Measurements from ENCODE around the gene PNPLA3.

The PNPLA3 gene

DNA sequence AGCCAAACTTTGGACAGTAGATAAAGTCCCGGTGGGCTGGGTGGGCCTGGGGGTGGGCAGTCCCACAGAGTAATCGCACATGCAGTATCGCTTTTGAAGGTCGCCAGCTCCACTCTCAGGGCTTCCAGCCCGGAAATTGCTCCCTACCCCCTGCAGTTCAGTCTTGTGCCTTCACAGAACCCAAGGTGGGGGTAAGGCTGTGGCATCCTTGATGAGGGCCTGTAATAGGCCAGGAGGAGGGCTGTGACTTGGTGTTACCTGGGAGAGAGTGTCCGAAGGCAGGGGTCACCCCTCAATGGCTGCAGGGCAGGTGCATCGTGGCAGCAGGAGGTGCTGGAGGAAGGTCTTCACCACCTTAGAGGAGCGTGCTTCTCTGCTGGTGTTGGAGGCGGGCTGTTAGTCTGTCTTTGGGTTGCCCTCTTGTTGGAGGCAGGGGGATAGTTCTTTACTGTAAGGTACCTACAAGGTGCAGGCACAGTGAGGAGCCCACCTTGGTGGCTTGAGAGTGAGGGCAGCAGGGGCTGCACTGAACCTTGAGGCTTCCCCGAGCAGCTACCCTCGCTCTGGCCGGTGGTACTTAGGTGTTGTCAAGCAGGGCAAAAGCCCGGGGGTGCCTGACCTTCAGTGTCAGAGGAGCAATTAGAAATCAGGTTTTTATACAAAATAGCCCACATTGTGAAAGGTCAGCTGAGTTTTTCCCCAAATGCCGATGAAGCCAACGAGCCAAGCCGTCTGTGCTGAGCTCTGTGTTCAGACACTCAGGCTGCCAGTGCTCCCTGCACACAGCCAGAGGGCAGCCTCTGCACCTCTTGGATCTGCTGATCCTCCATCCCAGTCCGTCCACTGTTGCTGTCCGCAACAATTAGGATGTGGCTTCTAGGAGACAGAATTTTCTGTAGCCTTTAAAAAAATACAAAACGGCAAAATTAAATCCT is 53.5 kb downstream of the PNPLA3 start:
- TF ChIP-seq, protein P1, sequence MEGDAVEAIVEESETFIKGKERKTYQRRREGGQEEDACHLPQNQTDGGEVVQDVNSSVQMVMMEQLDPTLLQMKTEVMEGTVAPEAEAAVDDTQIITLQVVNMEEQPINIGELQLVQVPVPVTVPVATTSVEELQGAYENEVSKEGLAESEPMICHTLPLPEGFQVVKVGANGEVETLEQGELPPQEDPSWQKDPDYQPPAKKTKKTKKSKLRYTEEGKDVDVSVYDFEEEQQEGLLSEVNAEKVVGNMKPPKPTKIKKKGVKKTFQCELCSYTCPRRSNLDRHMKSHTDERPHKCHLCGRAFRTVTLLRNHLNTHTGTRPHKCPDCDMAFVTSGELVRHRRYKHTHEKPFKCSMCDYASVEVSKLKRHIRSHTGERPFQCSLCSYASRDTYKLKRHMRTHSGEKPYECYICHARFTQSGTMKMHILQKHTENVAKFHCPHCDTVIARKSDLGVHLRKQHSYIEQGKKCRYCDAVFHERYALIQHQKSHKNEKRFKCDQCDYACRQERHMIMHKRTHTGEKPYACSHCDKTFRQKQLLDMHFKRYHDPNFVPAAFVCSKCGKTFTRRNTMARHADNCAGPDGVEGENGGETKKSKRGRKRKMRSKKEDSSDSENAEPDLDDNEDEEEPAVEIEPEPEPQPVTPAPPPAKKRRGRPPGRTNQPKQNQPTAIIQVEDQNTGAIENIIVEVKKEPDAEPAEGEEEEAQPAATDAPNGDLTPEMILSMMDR (conservative IDR thresholded peaks at IDR 0.05), result no peak
- TF ChIP-seq ZFX (IDR thresholded peaks at IDR 0.05), result no peak
- no peak overlapping the region for H3K27ac ChIP-seq

DNA sequence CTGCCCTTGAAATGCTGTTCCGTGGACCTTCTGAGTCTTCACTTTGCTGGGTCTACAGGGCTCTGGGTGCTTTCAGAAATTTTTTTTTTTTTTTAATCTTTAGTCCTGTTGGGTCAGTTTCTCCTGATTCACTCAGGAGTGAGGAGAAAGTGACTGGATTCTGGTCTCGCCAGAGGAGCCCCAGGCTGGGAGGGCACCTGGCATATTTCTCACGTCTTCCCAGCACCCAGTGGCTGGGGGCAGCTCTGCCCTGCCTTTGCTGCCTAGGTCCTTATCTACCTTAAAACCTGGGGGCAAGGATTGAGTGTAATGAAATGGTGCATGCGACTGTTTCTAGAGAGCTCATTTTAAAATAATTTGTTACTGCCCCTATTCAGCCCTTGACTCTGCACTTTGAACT is 55.0 kb downstream of the PNPLA3 start:
- TF ChIP-seq ZFX (IDR thresholded peaks at IDR 0.05), result no peak
- TF ChIP-seq, protein P1 (conservative IDR thresholded peaks at IDR 0.05), result no peak
- H3K27ac ChIP-seq, result no peak overlapping the region

DNA sequence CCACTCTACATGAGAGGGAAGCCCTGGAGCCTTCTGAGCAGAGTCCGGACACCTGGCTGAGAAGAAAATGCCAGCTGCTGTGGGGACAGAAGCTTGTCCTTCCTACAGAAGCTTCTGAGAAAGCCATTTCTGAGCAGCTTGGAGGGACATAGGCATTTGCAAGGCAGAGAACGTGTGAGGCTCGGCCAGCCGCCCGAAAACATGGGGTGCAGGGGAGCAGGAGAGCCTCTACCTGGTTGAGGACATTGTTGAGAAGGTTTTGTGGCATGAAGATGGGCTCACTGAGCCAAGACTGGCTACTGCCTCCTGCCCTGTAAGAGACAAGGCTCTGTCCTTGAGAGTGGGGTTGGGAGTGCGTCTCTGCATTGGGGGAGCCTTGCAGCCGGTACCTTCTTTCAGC is 57.0 kb downstream of the PNPLA3 start:
- no peak overlapping the region for H3K27ac ChIP-seq
- TF ChIP-seq, protein P1 (conservative IDR thresholded peaks at IDR 0.05), result no peak
- no peak for TF ChIP-seq ZFX (IDR thresholded peaks at IDR 0.05)

DNA sequence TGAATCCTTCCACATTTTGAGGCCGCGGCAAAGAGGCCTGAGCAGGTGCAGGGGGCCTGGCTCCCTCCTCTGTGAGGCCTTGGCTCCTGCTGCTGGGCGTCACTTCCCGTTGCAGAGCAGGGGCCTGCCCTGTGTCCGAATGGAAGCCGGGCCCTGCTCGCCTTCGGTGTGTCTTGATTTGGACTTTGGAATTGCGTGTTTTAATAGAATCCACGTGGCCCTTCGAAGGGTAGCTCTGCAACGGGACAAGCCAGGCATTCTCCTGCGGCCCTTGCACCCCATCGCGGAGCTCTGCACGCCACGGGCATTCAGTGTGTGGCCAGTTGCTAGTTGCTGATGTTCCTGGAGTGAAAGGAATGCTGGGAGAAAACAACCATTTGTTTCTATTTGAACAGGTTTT is 57.4 kb downstream of the PNPLA3 start:
- no peak for TF ChIP-seq ZFX (IDR thresholded peaks at IDR 0.05)
- TF ChIP-seq, protein P1 (conservative IDR thresholded peaks at IDR 0.05), result no peak
- H3K27ac ChIP-seq, result no peak overlapping the region

DNA sequence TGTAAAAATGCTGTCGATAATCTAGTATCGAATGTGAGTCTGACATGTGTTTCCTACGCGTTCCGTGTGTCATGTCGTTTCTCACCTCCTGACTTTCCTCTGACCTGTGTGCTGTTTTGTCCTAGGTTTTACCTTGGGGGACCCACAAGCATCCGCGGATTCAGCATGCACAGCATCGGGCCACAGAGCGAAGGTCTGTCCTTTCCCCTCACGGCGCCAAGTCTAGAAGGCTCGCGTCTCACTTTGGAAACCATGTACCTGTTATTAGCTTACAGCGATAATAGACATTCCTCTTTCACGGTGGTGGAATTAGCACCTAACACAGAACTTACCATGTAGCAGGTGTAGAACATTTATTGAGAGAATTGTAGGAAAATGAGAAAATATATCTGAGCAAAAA is 60.2 kb downstream of the PNPLA3 start:
- TF ChIP-seq, protein P1 (conservative IDR thresholded peaks at IDR 0.05), result no peak
- no peak for TF ChIP-seq ZFX (IDR thresholded peaks at IDR 0.05)

DNA sequence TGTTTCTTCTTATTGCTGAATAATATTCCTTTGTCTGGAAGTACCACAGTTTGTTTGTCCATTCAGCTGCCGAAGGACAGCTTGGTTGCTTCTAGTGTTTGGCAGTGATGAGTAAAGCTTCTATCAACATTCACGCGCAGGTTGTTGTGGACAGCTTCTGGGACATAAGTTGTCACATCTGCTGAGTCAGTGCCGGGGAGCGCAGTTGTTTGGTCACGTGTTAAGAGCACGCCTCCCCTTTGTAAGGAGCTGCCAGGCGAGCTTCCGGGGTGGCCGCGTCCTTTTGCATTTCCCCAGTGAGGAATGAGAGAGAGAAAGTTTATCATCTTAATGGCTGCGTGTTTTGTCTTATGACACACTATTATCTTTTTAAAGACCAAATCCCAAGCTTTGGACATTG is 61.9 kb downstream of the PNPLA3 start:
- no peak overlapping the region for H3K27ac ChIP-seq
- TF ChIP-seq, protein P1 (conservative IDR thresholded peaks at IDR 0.05), result no peak
- no peak for TF ChIP-seq ZFX (IDR thresholded peaks at IDR 0.05)

More for the DNA sequence above, 60.2 kb downstream of the PNPLA3 start:
- H3K27ac ChIP-seq, result no peak overlapping the region

DNA sequence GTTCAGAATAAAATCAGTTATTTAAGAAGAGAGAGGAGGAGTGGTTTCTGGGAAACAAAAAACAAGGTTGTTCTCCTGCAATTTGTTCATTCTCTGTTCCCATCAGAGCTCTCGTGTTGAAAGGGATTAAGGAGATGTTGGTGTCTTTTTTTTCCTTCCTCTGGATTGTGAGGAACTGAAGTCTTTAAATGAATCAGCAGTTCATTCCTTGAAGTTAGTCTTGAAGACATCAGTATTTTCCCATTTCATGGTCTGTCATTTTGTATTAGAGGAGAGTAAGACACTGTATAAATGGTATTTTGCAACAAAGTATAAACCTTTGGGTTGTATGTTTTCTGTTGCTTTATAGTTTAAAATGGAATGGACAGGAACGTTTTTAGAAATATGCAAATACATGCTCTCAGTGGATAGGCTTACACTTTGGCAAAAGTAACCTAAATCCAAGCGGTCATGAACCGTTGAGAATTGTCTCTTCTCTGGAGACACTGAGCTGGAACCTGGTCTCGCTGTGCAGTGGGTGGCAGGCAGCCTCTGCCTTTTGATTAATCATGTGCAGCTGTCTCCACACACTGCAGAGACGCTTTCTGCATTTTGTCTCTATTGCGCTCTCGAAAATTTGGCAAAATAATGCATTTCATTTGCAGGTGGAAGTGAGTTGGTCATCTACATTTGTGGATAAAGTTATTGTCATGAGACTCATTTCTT is 64.7 kb downstream of the PNPLA3 start:
- H3K27ac ChIP-seq, result no peak overlapping the region
- TF ChIP-seq, protein P1 (conservative IDR thresholded peaks at IDR 0.05), result no peak
- TF ChIP-seq ZFX (IDR thresholded peaks at IDR 0.05), result no peak
